HFF-Myc (cell line): ENCODE measurements around the gene ESR1.

Source experiments
- DNase-seq: peaks from one replicate; pipeline ENCODE4 v3.0.0-alpha.2; 2011; ENCODE audit warnings: low read depth; ENCODE audit errors: extremely low read depth
- H3K4me3 ChIP-seq: replicated peaks from 2 replicates; pipeline ENCODE4 v1.5.1; 2011; ENCODE audit warnings: low read depth, mild to moderate bottlenecking, control low read depth, low read length
- CTCF ChIP-seq: IDR thresholded peaks from 2 replicates; pipeline ENCODE4 v1.5.1; 2012; ENCODE audit warnings: mild to moderate bottlenecking, low read depth, low read length, control low read depth; ENCODE audit errors: missing control alignments

The ESR1 gene

GRCh38 chr6:152055517-152055916, 248.0 kb downstream of the ESR1 start:
- no peak for DNase-seq
- H3K4me3 ChIP-seq = no peak overlapping the region
- TF ChIP-seq CTCF = no peak

GRCh38 chr6:152057832-152058498, 250.5 kb downstream of the ESR1 start:
- no peak for DNase-seq

GRCh38 chr6:152059909-152060308, 252.4 kb downstream of the ESR1 start:
- no peak for TF ChIP-seq CTCF
- DNase-seq = no peak
- H3K4me3 ChIP-seq = no peak overlapping the region

More at GRCh38 chr6:152057832-152058498, 250.5 kb downstream of the ESR1 start:
- TF ChIP-seq CTCF = no peak
- no peak overlapping the region for H3K4me3 ChIP-seq

GRCh38 chr6:152062476-152062875, 255.0 kb downstream of the ESR1 start:
- no peak for DNase-seq
- H3K4me3 ChIP-seq = no peak overlapping the region
- TF ChIP-seq CTCF = no peak

- no peak for DNase-seq
- no peak overlapping the region for H3K4me3 ChIP-seq
- TF ChIP-seq CTCF = no peak
These were observed 255.9 kb downstream of the ESR1 start for GRCh38 chr6:152063170-152063921.

GRCh38 chr6:152068622-152069261, 261.3 kb downstream of the ESR1 start:
- DNase-seq = no peak
- no peak overlapping the region for H3K4me3 ChIP-seq
- no peak for TF ChIP-seq CTCF
